HPDE6-E6E7 (cell line): Measurements from ENCODE around the gene GFRA1.

Experiments used
- DNase-seq: peaks from one replicate; pipeline ENCODE4 v3.0.0; 2011; ENCODE audit warnings: missing footprints; ENCODE audit errors: extremely low spot score

Gene GFRA1

GRCh38 chr10:116241085-116241484 is 31.9 kb downstream of the GFRA1 start:
- no peak for DNase-seq

DNA sequence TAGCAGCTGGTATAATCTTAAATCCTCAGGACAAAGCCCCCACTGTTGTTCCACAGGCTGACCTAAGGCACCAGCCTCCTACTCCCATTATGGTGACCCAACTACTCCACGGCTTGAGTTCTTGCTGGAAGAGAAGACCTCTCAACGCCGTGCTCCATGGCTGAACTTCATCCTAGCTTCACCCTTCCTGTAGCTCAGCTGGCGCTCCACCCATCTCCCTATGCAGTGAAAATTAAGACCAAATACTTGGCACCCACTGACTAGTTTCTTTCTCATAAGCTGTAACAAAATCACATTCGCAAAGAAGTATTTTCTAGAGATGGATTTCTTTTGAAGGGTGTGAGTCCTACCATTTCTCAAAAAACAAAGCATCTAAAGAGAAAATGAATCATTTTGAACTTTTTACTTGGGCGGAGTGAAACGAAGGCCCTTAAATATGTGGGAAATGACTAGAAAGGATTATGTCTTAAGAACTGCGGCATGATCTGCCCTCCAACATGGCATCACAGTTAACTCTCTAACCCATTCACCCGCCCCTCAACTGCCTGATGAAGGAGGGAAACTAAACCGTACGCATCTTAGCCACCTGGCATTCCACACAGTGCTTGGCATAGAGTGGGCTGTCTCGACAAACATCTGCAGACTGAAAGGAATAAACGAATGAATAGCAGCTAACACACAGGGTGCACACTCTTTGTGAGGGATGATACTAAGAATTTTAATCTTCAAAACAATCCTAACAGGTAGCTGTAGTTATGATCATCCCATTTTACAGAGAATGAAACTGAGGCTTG is 32.7 kb downstream of the GFRA1 start:
- no peak for DNase-seq

DNA sequence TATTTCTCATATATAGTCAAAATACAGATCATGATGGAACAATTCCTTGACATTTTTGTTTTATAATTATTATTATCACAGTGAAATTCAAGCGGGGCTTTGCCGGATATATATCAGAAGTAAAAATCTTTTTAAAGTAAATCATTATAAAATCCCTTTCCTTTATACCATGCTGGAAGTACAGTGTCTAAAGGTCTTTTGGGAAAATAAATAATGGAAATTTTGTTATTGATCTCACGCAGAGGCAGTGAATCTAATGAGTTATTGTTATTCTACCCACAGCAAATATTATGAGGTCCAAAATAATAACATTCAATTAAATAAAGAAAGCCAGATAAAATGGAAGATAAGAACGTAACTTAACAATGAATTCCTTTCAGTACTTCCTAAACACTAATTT is 33.8 kb downstream of the GFRA1 start:
- DNase-seq, result no peak

- DNase-seq, result no peak
Observed at GRCh38 chr10:116237970-116238369, 35.0 kb downstream of the GFRA1 start.

GRCh38 chr10:116237260-116237659 is 35.7 kb downstream of the GFRA1 start:
- no peak for DNase-seq

DNA sequence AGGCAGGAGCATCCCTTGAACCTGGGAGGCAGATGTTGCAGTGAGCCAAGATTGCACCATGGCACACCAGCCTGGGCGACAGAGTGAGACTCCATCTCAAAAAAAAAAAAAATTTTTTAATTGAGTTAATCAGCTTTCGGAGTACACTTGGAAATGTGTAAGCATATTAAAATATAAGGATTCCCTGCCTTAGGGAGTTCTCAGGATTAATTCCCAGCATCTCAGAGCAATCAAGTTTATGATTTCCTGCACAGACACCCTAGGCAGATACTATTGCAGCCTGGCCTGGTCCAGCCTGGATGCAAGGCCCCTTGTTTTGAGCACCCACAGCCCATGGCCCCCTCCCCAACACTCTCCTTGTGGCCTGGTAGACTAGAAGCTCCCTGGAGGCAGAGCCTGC is 39.8 kb downstream of the GFRA1 start:
- no peak for DNase-seq

- DNase-seq, result no peak
Observed at GRCh38 chr10:116232613-116233012, 40.4 kb downstream of the GFRA1 start.

- DNase-seq, result no peak
Observed at GRCh38 chr10:116226766-116227165, 46.2 kb downstream of the GFRA1 start.

DNA sequence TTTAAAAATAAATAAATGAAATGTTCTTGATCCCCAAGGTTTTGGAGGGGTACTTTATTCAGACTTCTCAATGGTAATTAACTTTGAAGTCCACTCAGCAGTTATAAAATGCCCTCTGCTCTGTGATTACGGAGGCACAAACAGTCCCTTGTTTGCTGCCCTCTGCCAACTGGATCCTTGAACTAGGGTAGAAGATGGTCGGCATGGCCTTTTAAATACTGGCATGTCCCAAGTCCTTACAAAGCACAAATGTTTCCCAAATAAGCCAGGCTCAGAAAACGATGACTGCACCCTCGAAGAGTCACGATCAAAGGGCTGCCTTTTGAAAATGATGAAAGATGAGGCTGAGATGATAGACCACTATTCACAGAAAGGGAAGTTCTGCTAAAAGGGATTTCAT is 47.0 kb downstream of the GFRA1 start:
- no peak for DNase-seq

DNA sequence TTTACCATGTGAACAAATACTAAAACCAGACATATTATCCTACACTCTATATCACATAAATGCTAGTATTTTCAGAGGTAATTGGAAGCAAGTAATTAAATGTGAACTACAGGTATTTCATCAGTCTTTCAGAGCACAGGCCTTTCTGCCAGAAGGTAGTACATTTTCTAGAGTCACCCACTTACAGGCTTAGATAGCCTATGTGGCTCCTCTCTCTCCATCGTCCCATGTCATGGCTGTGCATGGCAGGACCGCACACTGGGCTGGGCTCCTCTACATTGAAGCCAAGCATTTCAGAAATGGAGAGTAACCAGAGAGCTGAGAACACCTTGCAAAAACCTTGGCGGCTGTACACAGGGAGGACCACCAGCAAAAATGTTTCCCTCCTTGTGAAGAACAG is 49.7 kb downstream of the GFRA1 start:
- DNase-seq, result no peak

GRCh38 chr10:116221053-116221452 is 52.0 kb downstream of the GFRA1 start:
- no peak for DNase-seq

DNA sequence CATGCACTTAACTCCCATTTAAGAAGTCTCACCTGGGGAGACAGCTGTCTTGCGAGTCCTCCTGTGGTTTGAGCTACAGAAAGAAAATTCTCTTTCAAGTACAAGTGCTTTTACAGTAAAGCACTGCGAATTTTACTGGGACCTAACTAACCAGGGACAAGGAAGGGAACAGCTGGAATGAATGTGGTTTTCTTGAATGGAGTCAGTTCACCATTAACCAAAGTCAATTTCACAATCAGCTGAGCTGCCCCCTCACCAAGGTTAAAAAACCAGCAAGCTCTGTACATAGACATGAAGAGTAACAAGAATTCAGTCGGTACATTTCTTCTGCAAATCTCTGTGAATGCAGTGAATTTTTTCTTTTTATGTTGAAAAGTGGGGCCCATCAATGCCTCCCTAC is 56.3 kb downstream of the GFRA1 start:
- DNase-seq, result no peak

- no peak for DNase-seq
Observed at GRCh38 chr10:116215651-116216050, 57.4 kb downstream of the GFRA1 start.

DNA sequence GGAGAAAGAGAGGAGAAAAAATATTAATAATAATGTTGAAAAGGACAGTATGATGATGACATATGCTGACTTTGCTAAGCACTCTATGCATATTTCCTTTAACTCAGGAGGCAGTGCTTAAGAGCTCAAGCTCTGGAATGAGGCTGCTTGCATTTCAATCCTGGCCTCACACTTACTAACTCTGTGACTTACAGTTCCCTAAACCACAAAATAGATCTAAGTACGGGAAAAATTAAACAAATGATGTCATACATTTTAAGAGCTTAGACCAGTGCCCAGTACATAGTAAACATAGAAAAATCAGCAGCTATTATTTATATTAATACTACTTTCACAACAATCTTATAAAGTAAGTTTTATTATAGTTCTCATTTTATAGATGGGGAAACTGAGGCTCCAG is 61.3 kb downstream of the GFRA1 start:
- DNase-seq, result no peak

DNA sequence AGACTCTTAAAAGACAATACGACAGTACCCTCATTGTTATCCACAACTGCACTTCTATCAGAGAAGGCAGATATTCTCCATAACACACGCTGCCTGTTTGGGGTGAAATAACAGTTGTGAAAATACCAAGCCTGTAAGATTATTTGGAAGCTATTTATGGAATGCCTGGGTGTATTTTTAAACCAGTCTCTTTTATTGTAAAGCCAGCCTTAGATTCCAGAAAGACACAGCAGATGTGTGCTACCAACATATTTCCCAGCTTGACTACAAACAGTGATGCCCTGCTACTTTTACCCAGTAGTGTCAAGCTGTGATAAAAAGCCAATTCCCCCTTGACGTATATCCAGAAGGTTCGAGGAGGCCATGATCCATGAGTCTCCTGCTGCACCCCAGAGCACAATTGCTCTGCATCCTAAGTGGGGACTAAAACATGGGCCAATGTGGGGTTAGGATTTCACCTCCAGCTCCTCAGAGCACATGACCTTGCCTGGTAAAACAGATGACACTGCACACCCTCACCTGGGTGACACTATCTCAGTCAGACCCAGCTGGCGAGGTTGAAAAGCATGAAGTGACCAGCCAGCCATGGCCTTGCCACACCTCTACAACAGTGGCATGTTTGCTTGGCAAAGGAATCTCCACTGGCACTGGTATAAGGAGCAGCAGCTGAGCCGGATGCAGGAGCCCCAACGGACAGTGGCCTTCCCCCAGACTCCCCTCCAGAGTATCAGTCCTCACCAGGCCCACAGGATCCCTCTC is 62.2 kb downstream of the GFRA1 start:
- no peak for DNase-seq

GRCh38 chr10:116209781-116210180 is 63.2 kb downstream of the GFRA1 start:
- no peak for DNase-seq

- DNase-seq, result no peak
Observed at GRCh38 chr10:116208956-116209567, 63.9 kb downstream of the GFRA1 start.

- DNase-seq, result no peak
Observed at GRCh38 chr10:116207690-116208089, 65.3 kb downstream of the GFRA1 start.

DNA sequence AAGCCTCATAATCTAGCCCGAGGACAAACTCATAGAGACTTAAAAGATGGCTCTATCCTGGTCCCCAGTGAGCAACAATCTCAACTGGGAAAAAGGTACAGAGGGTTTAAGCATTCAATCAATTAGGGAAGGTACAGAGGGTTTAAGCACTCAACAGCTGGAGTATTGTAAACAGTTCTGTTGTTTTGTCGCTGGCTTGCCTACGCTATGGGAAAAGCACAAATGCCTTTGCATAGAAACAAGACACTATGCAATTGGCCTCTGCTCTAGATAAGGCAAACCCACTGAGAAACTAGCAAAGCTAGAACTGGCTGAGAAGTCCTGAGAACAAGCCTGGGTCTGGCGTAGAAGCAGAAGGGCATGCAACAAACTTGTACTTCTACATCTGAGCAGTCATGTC is 69.3 kb downstream of the GFRA1 start:
- DNase-seq, result no peak

DNA sequence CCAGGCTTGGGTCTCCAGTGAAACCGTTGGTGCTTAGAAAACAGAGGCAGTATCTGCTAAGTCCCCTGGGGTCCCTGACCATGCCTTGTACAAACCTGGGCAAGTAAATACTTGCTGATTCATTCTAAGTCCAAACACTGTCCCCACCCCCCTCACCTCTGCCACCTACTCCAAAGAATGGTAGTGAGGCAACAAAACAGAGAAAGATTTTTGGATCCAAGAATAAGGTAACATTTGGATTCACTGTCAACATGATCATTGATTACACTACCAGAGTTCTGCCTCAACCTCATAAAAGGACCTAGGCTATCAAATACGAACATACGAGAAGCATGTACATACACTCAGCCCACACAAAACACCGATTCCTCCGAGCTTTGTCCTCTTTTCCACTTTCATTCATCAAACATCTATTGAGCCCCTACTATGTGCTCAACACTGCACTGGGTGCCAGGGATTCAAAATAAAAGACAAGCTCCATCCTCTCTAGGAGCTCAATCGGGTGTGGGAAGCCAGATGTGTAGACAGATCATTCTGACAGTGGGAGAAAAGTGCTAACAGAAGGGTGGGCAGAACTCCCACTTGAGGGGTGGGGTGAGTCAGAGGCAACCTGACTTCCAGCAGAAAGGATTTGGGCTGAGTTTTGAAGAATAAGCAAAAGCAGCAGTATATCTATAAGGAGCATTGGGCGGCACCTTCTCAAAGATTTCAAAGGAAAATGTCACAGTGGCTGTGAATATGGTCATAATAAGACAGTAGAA is 71.2 kb downstream of the GFRA1 start:
- DNase-seq, result no peak

DNA sequence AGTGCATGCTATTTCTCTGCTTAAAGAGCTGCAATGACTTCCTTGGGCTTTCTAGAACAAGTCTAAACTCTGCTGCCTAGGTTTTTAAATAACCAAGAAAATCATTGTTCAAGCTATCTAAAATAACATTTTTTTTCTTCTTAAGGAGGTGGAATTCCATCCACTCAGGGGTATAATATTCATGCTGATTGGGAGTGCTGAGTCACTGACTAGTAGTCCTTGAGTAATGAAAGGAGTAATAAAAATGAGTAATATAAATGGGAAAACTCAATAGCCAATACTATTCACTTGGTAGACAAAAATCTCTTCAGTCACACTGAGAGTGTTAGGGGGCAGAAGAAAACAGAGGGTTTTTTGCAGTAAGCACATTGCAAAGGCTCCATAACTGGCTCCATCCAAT is 72.0 kb downstream of the GFRA1 start:
- no peak for DNase-seq

GRCh38 chr10:116198676-116199035 is 74.3 kb downstream of the GFRA1 start:
- DNase-seq, result no peak
